Activated CD4-positive, alpha-beta T cell treated with anti-CD3 and anti-CD28 coated beads, Interleukin-2, amount 10 ng/mL, durations not matched to agents 24 days and 14 days (primary cell): ENCODE results near the gene ZDHHC1. TPM values are rescaled to one million over a fixed set of nuclear protein-coding genes. Genes with fewer than 3 reads are reported as not detected.
"Not testable (repeated sequence)": the region's sequence is repeated elsewhere in the genome, so short reads cannot be mapped to it uniquely, and the experiment has no call there.

Experiments
- DNase-seq: peaks from one replicate; pipeline ENCODE4 v3.0.0; 2022
- H3K27ac Mint-ChIP-seq: one replicate; pipeline ENCODE4 v1.8.0; 2022; ENCODE audit warnings: mild to moderate bottlenecking, mixed read lengths
- H3K27me3 Mint-ChIP-seq: one replicate; pipeline ENCODE4 v1.8.0; 2022; ENCODE audit warnings: mixed read lengths
- H3K36me3 Mint-ChIP-seq: one replicate; pipeline ENCODE4 v1.8.0; 2022; ENCODE audit warnings: low read depth, mild to moderate bottlenecking, mixed read lengths
- H3K4me1 Mint-ChIP-seq: one replicate; pipeline ENCODE4 v1.8.0; 2021; ENCODE audit warnings: mixed read lengths
- H3K4me3 Mint-ChIP-seq: one replicate; pipeline ENCODE4 v1.8.0; 2022; ENCODE audit warnings: mild to moderate bottlenecking, moderate library complexity, mixed read lengths
- H3K9me3 Mint-ChIP-seq: one replicate; pipeline ENCODE4 v1.8.0; 2021; ENCODE audit warnings: mixed read lengths
- intact Hi-C: fragments of 100-400 bp; cut with micrococcal nuclease; formaldehyde crosslinking; loops from one replicate; pipeline ENCODE4 v1.15.1; 2023
- total RNA-seq: library from RNA; stranded (reverse); gene quantifications from 2 replicates; pipeline ENCODE4 v1.2.3, GENCODE V29; 2022

ZDHHC1 gene
- total RNA-seq, 1 donor from 2014 or later: 0.54 TPM

GRCh38 chr16:67384778-67385510 lies 31.3 kb downstream of the ZDHHC1 start:
- intact Hi-C loops: no loop called here
- DNase-seq: no peak
- H3K36me3 Mint-ChIP-seq: no peaks in the 10 kb centered on the region
- H3K9me3 Mint-ChIP-seq: no peaks in the 10 kb centered on the region
- peaks cover 18% of the 10 kb centered on the region for H3K27me3 Mint-ChIP-seq
- peak overlapping the region; percentile 1 for H3K27ac Mint-ChIP-seq
- H3K4me3 Mint-ChIP-seq: no peak overlapping the region
- H3K4me1 Mint-ChIP-seq: no peaks in the 10 kb centered on the region

GRCh38 chr16:67383284-67383683 lies 33.0 kb downstream of the ZDHHC1 start:
- Mint-ChIP-seq H3K4me1 (no peaks in the 10 kb centered on the region), H3K9me3 (no peaks in the 10 kb centered on the region), H3K36me3 (no peaks in the 10 kb centered on the region), H3K27ac (no peak overlapping the region), H3K27me3 (peaks cover 16% of the 10 kb centered on the region), H3K4me3 (no peak overlapping the region)
- intact Hi-C loops: no loop called here
- DNase-seq: no peak

- intact Hi-C loops: no loop called here
- Mint-ChIP-seq H3K27me3 (peaks cover 7% of the 10 kb centered on the region), H3K27ac (no peak overlapping the region), H3K36me3 (no peaks in the 10 kb centered on the region), H3K4me1 (no peaks in the 10 kb centered on the region), H3K9me3 (no peaks in the 10 kb centered on the region), H3K4me3 (no peak overlapping the region)
- no peak for DNase-seq
Observed at GRCh38 chr16:67378642-67379041, 37.6 kb downstream of the ZDHHC1 start.

GRCh38 chr16:67376012-67376411 lies 40.3 kb downstream of the ZDHHC1 start:
- H3K9me3 Mint-ChIP-seq, H3K27me3 Mint-ChIP-seq, DNase-seq, intact Hi-C loops, H3K4me3 Mint-ChIP-seq, H3K4me1 Mint-ChIP-seq, H3K36me3 Mint-ChIP-seq, H3K27ac Mint-ChIP-seq: not testable (repeated sequence)

- DNase-seq: no peak
- Mint-ChIP-seq H3K27me3 (peaks cover 4% of the 10 kb centered on the region), H3K27ac (no peak overlapping the region), H3K36me3 (no peaks in the 10 kb centered on the region), H3K4me1 (no peaks in the 10 kb centered on the region), H3K4me3 (no peak overlapping the region), H3K9me3 (no peaks in the 10 kb centered on the region)
- intact Hi-C loops: no loop called here
Observed at GRCh38 chr16:67372664-67373063, 43.6 kb downstream of the ZDHHC1 start.

GRCh38 chr16:67370661-67371060 lies 45.6 kb downstream of the ZDHHC1 start:
- intact Hi-C loops: no loop called here
- no peaks in the 10 kb centered on the region for H3K4me1 Mint-ChIP-seq
- no peaks in the 10 kb centered on the region for H3K36me3 Mint-ChIP-seq

GRCh38 chr16:67364600-67365235 lies 51.6 kb downstream of the ZDHHC1 start:
- H3K4me1 Mint-ChIP-seq: peaks cover 5% of the 10 kb centered on the region
- DNase-seq: no peak
- intact Hi-C loops: no loop called here
- no peaks in the 10 kb centered on the region for H3K36me3 Mint-ChIP-seq
- no peak overlapping the region for H3K27ac Mint-ChIP-seq
- no peak overlapping the region for H3K4me3 Mint-ChIP-seq
- peaks cover 14% of the 10 kb centered on the region for H3K27me3 Mint-ChIP-seq
- H3K9me3 Mint-ChIP-seq: no peaks in the 10 kb centered on the region

More at GRCh38 chr16:67370661-67371060, 45.6 kb downstream of the ZDHHC1 start:
- DNase-seq: no peak
- Mint-ChIP-seq H3K27me3 (peaks cover 2% of the 10 kb centered on the region), H3K27ac (no peak overlapping the region), H3K4me3 (no peak overlapping the region), H3K9me3 (no peaks in the 10 kb centered on the region)

GRCh38 chr16:67361038-67361437 lies 55.2 kb downstream of the ZDHHC1 start:
- Mint-ChIP-seq H3K27me3 (peaks cover 25% of the 10 kb centered on the region), H3K9me3 (no peaks in the 10 kb centered on the region), H3K27ac (no peak overlapping the region), H3K4me1 (peaks cover 8% of the 10 kb centered on the region), H3K4me3 (no peak overlapping the region), H3K36me3 (no peaks in the 10 kb centered on the region)
- intact Hi-C loops: no loop called here
- DNase-seq: no peak

GRCh38 chr16:67359540-67360269 lies 56.6 kb downstream of the ZDHHC1 start:
- H3K4me1 Mint-ChIP-seq: not testable (repeated sequence)

GRCh38 chr16:67357561-67357960 lies 58.7 kb downstream of the ZDHHC1 start:
- H3K9me3 Mint-ChIP-seq: no peaks in the 10 kb centered on the region
- H3K27me3 Mint-ChIP-seq: peaks cover 16% of the 10 kb centered on the region
- H3K27ac Mint-ChIP-seq: no peak overlapping the region
- H3K4me1 Mint-ChIP-seq: peaks cover 3% of the 10 kb centered on the region
- intact Hi-C loops: no loop called here
- H3K36me3 Mint-ChIP-seq: no peaks in the 10 kb centered on the region
- DNase-seq: no peak
- no peak overlapping the region for H3K4me3 Mint-ChIP-seq

More at GRCh38 chr16:67359540-67360269, 56.6 kb downstream of the ZDHHC1 start:
- H3K36me3 Mint-ChIP-seq, intact Hi-C loops, H3K4me3 Mint-ChIP-seq, H3K27ac Mint-ChIP-seq, H3K9me3 Mint-ChIP-seq, DNase-seq: not testable (repeated sequence)
- H3K27me3 Mint-ChIP-seq: peaks cover 24% of the 10 kb centered on the region

- intact Hi-C loops: no loop called here
- no peak overlapping the region for H3K27ac Mint-ChIP-seq
Observed at GRCh38 chr16:67356396-67356795, 59.9 kb downstream of the ZDHHC1 start.

GRCh38 chr16:67352463-67352862 lies 63.8 kb downstream of the ZDHHC1 start:
- H3K36me3 Mint-ChIP-seq, H3K4me3 Mint-ChIP-seq, H3K4me1 Mint-ChIP-seq, DNase-seq, H3K27ac Mint-ChIP-seq, H3K9me3 Mint-ChIP-seq, intact Hi-C loops: not testable (repeated sequence)
- peaks cover 15% of the 10 kb centered on the region for H3K27me3 Mint-ChIP-seq

More at GRCh38 chr16:67356396-67356795, 59.9 kb downstream of the ZDHHC1 start:
- no peak for DNase-seq
- Mint-ChIP-seq H3K4me1 (peaks cover 3% of the 10 kb centered on the region), H3K9me3 (no peaks in the 10 kb centered on the region), H3K4me3 (no peak overlapping the region), H3K27me3 (peaks cover 19% of the 10 kb centered on the region), H3K36me3 (no peaks in the 10 kb centered on the region)

GRCh38 chr16:67350324-67350723 lies 66.0 kb downstream of the ZDHHC1 start:
- Mint-ChIP-seq H3K27ac (no peak overlapping the region), H3K4me1 (no peaks in the 10 kb centered on the region), H3K9me3 (no peaks in the 10 kb centered on the region), H3K36me3 (no peaks in the 10 kb centered on the region), H3K27me3 (peaks cover 19% of the 10 kb centered on the region), H3K4me3 (no peak overlapping the region)
- intact Hi-C loops: no loop called here
- no peak for DNase-seq

- no peak overlapping the region for H3K4me3 Mint-ChIP-seq
- H3K27ac Mint-ChIP-seq: no peak overlapping the region
- H3K4me1 Mint-ChIP-seq: no peaks in the 10 kb centered on the region
- no peaks in the 10 kb centered on the region for H3K9me3 Mint-ChIP-seq
- intact Hi-C loops: loop anchor here (5.0 to 10.0 kb wide), 2 partner anchors 46 to 72 kb away; partner anchors contain the start of genes PLEKHG4 and TPPP3
- DNase-seq: no peak
- no peaks in the 10 kb centered on the region for H3K36me3 Mint-ChIP-seq
- H3K27me3 Mint-ChIP-seq: peaks cover 18% of the 10 kb centered on the region
Observed at GRCh38 chr16:67349172-67349571, 67.1 kb downstream of the ZDHHC1 start.
